HG03060 (cell line): ENCODE data around the gene RHBDL1.

Experiments
- ATAC-seq: cut with Tn5 transposase; IDR thresholded peaks from one replicate; pipeline ENCODE4 v1.9.1; 2021; ENCODE audit warnings: low read depth, moderate number of reproducible peaks; ENCODE audit not compliant: unreplicated experiment

The RHBDL1 gene

DNA sequence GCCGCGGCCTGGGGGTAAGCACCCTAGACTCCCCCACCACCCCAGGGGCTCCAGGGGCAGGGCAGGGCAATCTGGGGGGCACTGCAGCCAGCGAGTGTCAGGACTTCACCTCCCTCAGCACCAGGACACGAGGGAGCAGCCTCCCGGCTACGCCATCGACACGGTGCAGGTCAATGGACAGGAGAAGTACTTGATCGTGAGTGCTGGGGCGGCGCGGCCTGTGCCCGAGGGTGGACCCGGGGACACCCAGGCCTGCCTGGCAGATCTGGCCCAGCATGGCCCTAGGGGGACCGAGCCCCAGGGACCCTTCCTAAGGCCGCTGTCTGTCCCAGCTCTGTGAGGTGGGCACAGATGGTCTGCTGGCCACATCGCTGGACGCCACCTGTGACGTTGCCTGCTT lies 3.1 kb upstream of the RHBDL1 start:
- ATAC-seq = no peak

GRCh38 chr16:672851-673250 lies 2.6 kb upstream of the RHBDL1 start:
- ATAC-seq = no peak

GRCh38 chr16:673399-673991 lies 2.0 kb upstream of the RHBDL1 start:
- no peak for ATAC-seq

- ATAC-seq = no peak
Measured at GRCh38 chr16:674214-674881, 1.1 kb upstream of the RHBDL1 start.

GRCh38 chr16:675884-676564 lies 553 bp downstream of the RHBDL1 start:
- no peak for ATAC-seq

DNA sequence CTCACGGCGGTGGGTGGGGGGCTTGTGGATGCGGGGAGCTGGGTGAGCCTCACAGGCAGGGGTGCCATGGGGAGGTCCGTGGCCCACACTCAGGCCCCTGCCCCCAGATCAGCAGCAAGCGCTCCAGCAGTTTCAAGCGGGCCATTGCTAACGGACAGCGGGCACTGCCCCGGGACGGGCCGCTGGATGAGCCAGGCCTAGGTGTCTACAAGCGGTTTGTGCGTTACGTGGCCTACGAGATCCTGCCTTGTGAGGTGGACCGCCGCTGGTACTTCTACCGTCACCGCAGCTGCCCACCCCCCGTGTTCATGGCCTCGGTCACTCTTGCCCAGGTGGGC lies 1.1 kb downstream of the RHBDL1 start:
- no peak for ATAC-seq

DNA sequence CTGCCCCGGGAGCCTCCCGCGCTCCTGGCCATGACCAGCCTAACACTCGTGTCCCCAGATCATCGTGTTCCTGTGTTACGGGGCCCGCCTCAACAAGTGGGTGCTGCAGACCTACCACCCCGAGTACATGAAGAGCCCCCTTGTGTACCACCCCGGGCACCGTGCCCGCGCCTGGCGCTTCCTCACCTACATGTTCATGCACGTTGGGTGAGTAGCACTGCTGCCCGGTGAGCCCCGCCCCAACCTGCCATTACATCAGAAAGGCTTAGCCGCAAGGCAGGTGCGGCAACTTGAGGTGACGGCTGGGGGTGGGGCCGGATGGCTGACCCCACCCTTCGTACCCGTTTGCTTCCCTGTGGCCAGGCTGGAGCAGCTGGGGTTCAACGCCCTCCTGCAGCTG lies 1.4 kb downstream of the RHBDL1 start:
- ATAC-seq = no peak

- ATAC-seq = no peak
Measured at GRCh38 chr16:677316-678190, 2.1 kb downstream of the RHBDL1 start.

DNA sequence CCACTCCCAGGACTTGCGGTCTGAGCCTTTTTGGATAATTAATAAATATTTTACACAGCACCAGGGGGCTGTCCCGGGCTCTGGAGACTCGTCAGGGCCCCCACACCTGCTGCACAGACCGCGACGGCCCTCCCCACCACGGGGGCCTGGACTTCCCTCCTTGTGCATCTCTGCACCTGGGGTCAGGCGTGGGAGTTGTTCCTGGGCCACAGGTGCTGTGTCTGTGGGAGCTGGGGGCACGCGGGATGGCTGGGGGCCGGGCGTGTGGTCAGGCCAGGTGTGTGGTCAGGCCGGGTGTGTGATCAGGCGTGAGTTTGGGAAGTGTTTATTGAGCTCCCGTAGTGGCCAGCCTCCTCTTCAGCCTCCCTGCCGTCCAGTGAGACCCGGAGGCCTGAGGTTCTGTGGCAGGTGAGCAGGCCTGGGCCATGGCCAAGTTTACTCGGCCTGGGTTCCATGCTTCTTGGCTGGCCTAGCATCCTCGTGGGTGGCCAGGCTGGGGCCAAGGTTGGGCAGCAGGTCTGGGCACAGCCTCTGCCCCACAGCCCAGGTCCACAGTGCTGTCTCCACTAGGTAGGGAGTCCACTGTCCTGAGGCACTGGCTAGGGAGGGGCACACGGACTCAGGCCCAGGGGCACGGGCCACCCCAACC lies 2.9 kb downstream of the RHBDL1 start:
- no peak for ATAC-seq

- ATAC-seq = no peak
Measured at GRCh38 chr16:678858-679813, 3.7 kb downstream of the RHBDL1 start.

DNA sequence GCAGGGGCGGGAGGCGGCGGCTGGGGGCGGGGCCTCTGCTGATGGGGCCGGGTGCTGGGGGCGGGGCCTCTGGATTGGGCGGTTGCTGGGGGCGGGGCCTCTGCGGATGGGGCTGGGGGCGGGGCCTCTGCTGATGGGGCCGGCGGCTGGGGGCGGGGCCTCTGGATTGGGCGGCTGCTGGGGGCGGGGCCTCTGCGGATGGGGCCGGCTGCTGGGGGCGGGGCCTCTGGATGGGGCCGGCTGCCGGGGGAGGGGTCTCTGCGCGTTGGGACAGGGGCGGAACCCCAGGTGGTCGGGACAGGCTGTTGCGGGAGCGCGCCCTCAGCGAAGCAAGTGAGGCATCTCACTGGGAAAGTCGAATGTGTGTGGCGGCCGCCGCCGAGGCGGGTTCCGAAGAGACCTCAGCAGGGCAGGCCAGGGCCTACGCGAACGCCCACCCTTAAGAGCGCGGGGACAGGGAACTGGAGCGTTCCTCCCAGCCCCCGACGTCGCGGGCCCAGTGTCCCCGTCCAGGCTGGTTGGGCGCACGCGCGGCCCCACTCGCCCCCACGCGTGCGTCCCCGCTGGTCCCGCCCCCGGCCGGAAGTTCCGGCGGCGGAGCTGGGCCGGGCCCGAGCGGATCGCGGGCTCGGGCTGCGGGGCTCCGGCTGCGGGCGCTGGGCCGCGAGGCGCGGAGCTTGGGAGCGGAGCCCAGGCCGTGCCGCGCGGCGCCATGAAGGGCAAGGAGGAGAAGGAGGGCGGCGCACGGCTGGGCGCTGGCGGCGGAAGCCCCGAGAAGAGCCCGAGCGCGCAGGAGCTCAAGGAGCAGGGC lies 4.5 kb downstream of the RHBDL1 start, which contains the start of gene STUB1:
STUB1 (plus strand) TSS at position 597 of the 811 bp plus-strand sequence; CDS start at position 713, 116 bp downstream.
- no peak for ATAC-seq

- ATAC-seq = no peak
Measured at GRCh38 chr16:680625-680945, 5.1 kb downstream of the RHBDL1 start.

GRCh38 chr16:680967-681745 lies 5.7 kb downstream of the RHBDL1 start:
- no peak for ATAC-seq

- no peak for ATAC-seq
Measured at GRCh38 chr16:681746-682427, 6.4 kb downstream of the RHBDL1 start.

GRCh38 chr16:682493-683395 lies 7.3 kb downstream of the RHBDL1 start:
- ATAC-seq = no peak

DNA sequence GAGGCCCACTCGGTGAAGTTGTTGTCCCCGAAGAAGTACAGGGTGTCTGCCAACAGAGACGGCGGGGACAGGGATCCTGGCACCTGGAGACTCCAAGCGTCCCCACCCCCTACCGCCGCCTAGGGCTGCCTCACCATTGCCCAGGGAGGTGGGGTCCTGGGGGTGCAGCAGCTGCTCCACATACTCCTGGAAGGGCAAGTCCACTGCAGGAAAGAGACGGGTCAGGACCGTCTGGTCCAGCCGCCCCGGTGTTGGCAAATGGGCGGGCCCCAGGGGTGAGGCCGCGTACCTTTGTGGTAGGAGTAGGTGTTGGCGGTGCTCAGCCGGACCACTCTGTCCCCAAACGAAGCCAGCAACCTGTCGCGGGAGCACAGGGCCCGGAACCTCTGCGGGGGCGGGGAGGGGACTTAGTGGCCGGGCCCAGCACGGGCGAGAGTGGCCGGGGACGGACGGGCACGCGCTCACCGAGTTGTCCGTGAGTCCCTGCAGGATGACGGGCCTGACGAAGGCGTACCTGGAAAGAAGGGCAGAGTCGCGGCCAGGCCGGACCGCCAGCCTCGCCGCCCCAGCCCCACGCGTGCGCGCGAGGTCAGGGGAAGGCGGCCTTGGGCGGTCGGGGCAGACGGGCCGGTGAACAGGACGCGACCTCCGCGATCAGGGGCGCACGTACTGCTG lies 8.1 kb downstream of the RHBDL1 start:
- no peak for ATAC-seq
